K562 (cell line): Measurements from ENCODE around the gene DNAH3. TPM values are rescaled to one million over a fixed set of nuclear protein-coding genes. Genes with fewer than 3 reads are reported as not detected.

Source experiments
- ATF6 ChIP-seq: sonication (generic); formaldehyde crosslinking; IDR thresholded peaks from 2 replicates; pipeline ENCODE4 v1.4.0; 2020; ENCODE audit warnings: mild to moderate bottlenecking, missing genetic modification reagents
- BMI1 ChIP-seq: fragments of 150-350 bp; IDR thresholded peaks from 2 replicates; pipeline ENCODE4 v1.6.1; 2014; ENCODE audit warnings: low read length
- CCNT2 ChIP-seq: IDR thresholded peaks from 2 replicates; pipeline ENCODE4 v1.6.1; 2011; ENCODE audit warnings: borderline replicate concordance, low read depth, mild to moderate bottlenecking, moderate library complexity, mixed read lengths, low read length; ENCODE audit not compliant: insufficient read length; ENCODE audit errors: extremely low read depth
- CHCHD3 ChIP-seq: fragments of 250-450 bp; sonication (Bioruptor Pico); IDR thresholded peaks from 2 replicates; pipeline ENCODE4 v2.1.2; 2022; ENCODE audit warnings: mild to moderate bottlenecking
- JUN ChIP-seq, 2 experiments: sonication (generic) in 1 of 2; formaldehyde crosslinking in 1 of 2; IDR thresholded peaks; 2 replicates each; pipeline versions ENCODE4 v1.6.1 to v1.8.0; 2012 to 2022; ENCODE audit warnings: borderline replicate concordance in 2 of 2, mild to moderate bottlenecking in 2 of 2, improper control_type of control experiment in 1 of 2, low read depth in 1 of 2, low read length in 1 of 2, missing genetic modification reagents in 1 of 2
- NONO ChIP-seq, 2 experiments: fragments of 200-400 bp in 1 of 2; fragments of 450-650 bp in 1 of 2; formaldehyde crosslinking in 1 of 2; IDR thresholded peaks; 2 replicates each; pipeline ENCODE4 v1.6.1; 2017; ENCODE audit warnings: low read depth in 2 of 2, mild to moderate bottlenecking in 2 of 2, moderate library complexity in 2 of 2, low read length in 1 of 2
- NR4A1 ChIP-seq, 2 experiments: fragments of 250-450 bp in 1 of 2; fragments of 450-650 bp in 1 of 2; sonication (Bioruptor Pico) in 1 of 2; IDR thresholded peaks; 2 replicates each; pipeline versions ENCODE4 v1.4.0 to v1.6.1; 2016 to 2020; ENCODE audit warnings: mild to moderate bottlenecking in 2 of 2, missing compliant biosample characterization in 1 of 2, missing genetic modification characterization in 1 of 2, moderate library complexity in 1 of 2
- SNRNP70 ChIP-seq: fragments of 200-400 bp; formaldehyde crosslinking; optimal IDR thresholded peaks from 2 replicates; pipeline ENCODE3; 2017; ENCODE audit warnings: low read depth, low read length
- TEAD1 ChIP-seq, 2 experiments: fragments of 450-650 bp in 1 of 2; sonication (generic) in 1 of 2; formaldehyde crosslinking; IDR thresholded peaks; 2 replicates each; pipeline versions ENCODE4 v1.4.0 to v1.8.0; 2020 to 2022; ENCODE audit warnings: mild to moderate bottlenecking in 2 of 2, missing genetic modification reagents in 1 of 2
- THAP12 ChIP-seq: fragments of 250-450 bp; sonication (Bioruptor Pico); IDR thresholded peaks from 2 replicates; pipeline ENCODE4 v1.9.0; 2021; ENCODE audit warnings: mild to moderate bottlenecking, inconsistent platforms
- TSHZ1 ChIP-seq: fragments of 250-450 bp; sonication (Bioruptor Pico); IDR thresholded peaks from 2 replicates; pipeline ENCODE4 v1.4.0; 2020; ENCODE audit warnings: mild to moderate bottlenecking, moderate library complexity
- XRCC5 ChIP-seq: fragments of 200-400 bp; formaldehyde crosslinking; IDR thresholded peaks from 2 replicates; pipeline ENCODE4 v1.6.1; 2017; ENCODE audit warnings: low read depth, mild to moderate bottlenecking, low read length
- ZFPM2 ChIP-seq: fragments of 250-450 bp; sonication (Bioruptor Pico); IDR thresholded peaks from 2 replicates; pipeline ENCODE4 v1.5.1; 2022; ENCODE audit warnings: mild to moderate bottlenecking
- ZNF212 ChIP-seq: fragments of 450-650 bp; formaldehyde crosslinking; IDR thresholded peaks from 2 replicates; pipeline ENCODE4 v1.4.0; 2020; ENCODE audit warnings: mild to moderate bottlenecking
- ZNF512 ChIP-seq: IDR thresholded peaks from 2 replicates; pipeline ENCODE4 v1.6.1; 2016; ENCODE audit warnings: missing genetic modification characterization, missing compliant biosample characterization
- polyA plus RNA-seq, 8 experiments: library from polyadenylated mRNA; depleted of rRNA in 4 of 8; stranded (reverse) in 5 of 8; unstranded in 3 of 8; fragments of >200 nt; fragmentation: Nextera tagmentation in 2 of 8; fragmentation: Illumina TruSeq in 1 of 8; extraction: Ambion mirVana in 2 of 8; extraction: Trizol in 1 of 8; gene quantifications; 2 replicates each; pipeline versions ENCODE4 v1.2.1 to v1.2.3, GENCODE V29; 2011 to 2014; ENCODE audit warnings: inconsistent platforms in 1 of 8, missing spikeins in 1 of 8
- total RNA-seq, 7 experiments: library from RNA; depleted of rRNA in 6 of 7; stranded (reverse); fragments of >200 nt in 6 of 7; fragmentation: Illumina TruSeq in 2 of 7; extraction: Trizol in 2 of 7; gene quantifications; 2 replicates each; pipeline versions ENCODE4 v1.2.1 to v1.2.3, GENCODE V29; 2011 to 2021; ENCODE audit warnings: low replicate concordance in 1 of 7

The DNAH3 gene
- total and polyA plus RNA-seq, 9 of the 15 experiments (the other 6 are each of a cell fraction or from before 2014, with no cell fraction given) = 0.32 to 0.84 (median 0.44) TPM

GRCh38 chr16:20918486-20919239 lies 232.0 kb downstream of the DNAH3 start (continued):
- no peak for TF ChIP-seq TSHZ1
- no peak for TF ChIP-seq NONO (IDR thresholded peaks at IDR 0.05; ENCODE audit: low read depth in 2 of 2, low read length in 1 of 2)
- TF ChIP-seq CCNT2 = no peak
- TF ChIP-seq ZNF512 (tag) = no peak
- TF ChIP-seq CHCHD3 = no peak
- TF ChIP-seq XRCC5 = no peak
- TF ChIP-seq SNRNP70 = no peak
- TF ChIP-seq ZNF212 (CRISPR knock-in tag) = no peak
- peak in 1 of 2 experiments; percentile 30; a peak in 1 of 4 replicates for TF ChIP-seq TEAD1 (CRISPR knock-in tag; IDR thresholded peaks at IDR 0.05)
- no peak for TF ChIP-seq BMI1
- peak; percentile 82 for TF ChIP-seq JUN (IDR thresholded peaks at IDR 0.05; ENCODE audit: borderline replicate concordance, low read depth, low read length)
- no peak for TF ChIP-seq JUN (CRISPR knock-in tag; IDR thresholded peaks at IDR 0.05; ENCODE audit: borderline replicate concordance)
- TF ChIP-seq ATF6 (CRISPR knock-in tag) = peak; percentile 42; the same call in 1 of the 2 replicates
- no peak for TF ChIP-seq ZFPM2 (CRISPR knock-in tag)
- no peak for TF ChIP-seq THAP12 (CRISPR knock-in tag)
- TF ChIP-seq NR4A1 (CRISPR knock-in tag; IDR thresholded peaks at IDR 0.05) = no peak
- TF ChIP-seq NR4A1 (tag; IDR thresholded peaks at IDR 0.05) = no peak
